Fibroblast of skin of abdomen (primary cell): ENCODE results near the gene NUP54. TPM values are rescaled to one million over a fixed set of nuclear protein-coding genes. Genes with fewer than 3 reads are reported as not detected.

Experiments used
- DNase-seq: peaks from one replicate; pipeline ENCODE4 v3.0.0-alpha.2; 2013
- polyA plus RNA-seq, 2 experiments: library from polyadenylated mRNA; unstranded; fragments of 120-200 nt; gene quantifications; one replicate each; pipeline ENCODE4 v1.2.1, GENCODE V29; 2013; ENCODE audit not compliant: insufficient read length in 2 of 2

The NUP54 gene
- polyA plus RNA-seq (2013, experiment 1 of 2; ENCODE audit: insufficient read length) = 46.0 TPM
- 43.9 TPM for polyA plus RNA-seq (2013, experiment 2 of 2; ENCODE audit: insufficient read length)

- DNase-seq = peak; percentile 93
These were observed at the start of gene NUP54 for GRCh38 chr4:76148142-76148865. Gene NUP54, minus strand, starts transcription at chr4:76148397. Its CDS starts 23 bp downstream, at chr4:76148374.

- no peak for DNase-seq
These were observed 49.0 kb upstream of the NUP54 start for GRCh38 chr4:76197031-76197743.

- no peak for DNase-seq
These were observed 48.2 kb upstream of the NUP54 start for GRCh38 chr4:76196376-76196775.

GRCh38 chr4:76195326-76195725 is 47.1 kb upstream of the NUP54 start:
- DNase-seq = no peak

GRCh38 chr4:76194325-76194724 is 46.1 kb upstream of the NUP54 start:
- peak; percentile 92 for DNase-seq

- no peak for DNase-seq
These were observed 44.0 kb upstream of the NUP54 start for GRCh38 chr4:76192236-76192635.

- DNase-seq = no peak
These were observed 40.4 kb upstream of the NUP54 start for GRCh38 chr4:76188557-76188956.

- DNase-seq = no peak
These were observed 40.0 kb upstream of the NUP54 start for GRCh38 chr4:76188149-76188548.

GRCh38 chr4:76187152-76187551 is 39.0 kb upstream of the NUP54 start:
- DNase-seq = no peak

GRCh38 chr4:76182463-76182862 is 34.3 kb upstream of the NUP54 start:
- DNase-seq = no peak

- DNase-seq = peak; percentile 66
These were observed 31.5 kb upstream of the NUP54 start for GRCh38 chr4:76179398-76180318.

GRCh38 chr4:76178296-76178695 is 30.1 kb upstream of the NUP54 start:
- no peak for DNase-seq

- no peak for DNase-seq
These were observed 29.5 kb upstream of the NUP54 start for GRCh38 chr4:76177709-76178108.

- DNase-seq = no peak
These were observed 27.1 kb upstream of the NUP54 start for GRCh38 chr4:76175336-76175735.

- no peak for DNase-seq
These were observed 26.0 kb upstream of the NUP54 start for GRCh38 chr4:76174216-76174615.

- no peak for DNase-seq
These were observed 20.5 kb upstream of the NUP54 start for GRCh38 chr4:76168688-76169087.

GRCh38 chr4:76166480-76166879 is 18.3 kb upstream of the NUP54 start:
- DNase-seq = no peak

- DNase-seq = no peak
These were observed 12.2 kb upstream of the NUP54 start for GRCh38 chr4:76160355-76160754.

GRCh38 chr4:76156635-76157034 is 8.4 kb upstream of the NUP54 start:
- DNase-seq = no peak

GRCh38 chr4:76155979-76156378 is 7.8 kb upstream of the NUP54 start:
- no peak for DNase-seq

- no peak for DNase-seq
These were observed 5.2 kb upstream of the NUP54 start for GRCh38 chr4:76153356-76153755.

- DNase-seq = peak; percentile 72
These were observed 599 bp downstream of the NUP54 start for GRCh38 chr4:76147454-76148141.
